H9 (cell line): ENCODE data around the gene KLHL5. TPM values are rescaled to one million over a fixed set of nuclear protein-coding genes. Genes with fewer than 3 reads are reported as not detected.

Source experiments
- DNase-seq: peaks from one replicate; pipeline ENCODE4 v3.0.0-alpha.2; 2017
- H2AFZ ChIP-seq: one replicate; pipeline ENCODE4 v1.6.1; 2013; ENCODE audit warnings: mild to moderate bottlenecking, low read length, control low read depth, moderate library complexity
- H2AK5ac ChIP-seq: 2 replicates; pipeline ENCODE4 v1.6.1; 2013; ENCODE audit warnings: low read length, control low read depth, mixed read lengths; ENCODE audit not compliant: insufficient read length
- H2BK120ac ChIP-seq: one replicate; pipeline ENCODE4 v1.6.1; 2013; ENCODE audit warnings: low read depth, mild to moderate bottlenecking, low read length, control low read depth, inconsistent platforms; ENCODE audit not compliant: poor library complexity, severe bottlenecking
- H2BK12ac ChIP-seq: 2 replicates; pipeline ENCODE4 v1.6.1; 2013; ENCODE audit warnings: low read length, control low read depth, mixed read lengths, low read depth; ENCODE audit not compliant: insufficient read length
- H2BK15ac ChIP-seq: 2 replicates; pipeline ENCODE4 v1.6.1; 2013; ENCODE audit warnings: low read depth, low read length, control low read depth
- H2BK20ac ChIP-seq: one replicate; pipeline ENCODE4 v1.6.1; 2013; ENCODE audit warnings: low read depth, mild to moderate bottlenecking, low read length, control low read depth, inconsistent platforms; ENCODE audit not compliant: poor library complexity, severe bottlenecking
- H2BK5ac ChIP-seq: 2 replicates; pipeline ENCODE4 v1.6.1; 2013; ENCODE audit warnings: low read length, control low read depth, mixed read lengths; ENCODE audit not compliant: insufficient read length
- H3K14ac ChIP-seq: 2 replicates; pipeline ENCODE4 v1.6.1; 2013; ENCODE audit warnings: low read length, control low read depth; ENCODE audit not compliant: insufficient read depth
- H3K18ac ChIP-seq: 2 replicates; pipeline ENCODE4 v1.6.1; 2013; ENCODE audit warnings: low read depth, mild to moderate bottlenecking, mixed read lengths, low read length, control low read depth; ENCODE audit not compliant: insufficient read length
- H3K23ac ChIP-seq: 2 replicates; pipeline ENCODE4 v1.6.1; 2013; ENCODE audit warnings: low read length, control low read depth, mixed read lengths, low read depth; ENCODE audit not compliant: insufficient read length
- H3K23me2 ChIP-seq: 2 replicates; pipeline ENCODE4 v1.6.1; 2013; ENCODE audit warnings: low read depth, mild to moderate bottlenecking, mixed read lengths, low read length, control low read depth; ENCODE audit not compliant: insufficient read length, poor library complexity, severe bottlenecking
- H3K27ac ChIP-seq: 2 replicates; pipeline ENCODE4 v1.5.1; 2013; ENCODE audit warnings: low read length, control low read depth, mixed read lengths, low read depth; ENCODE audit not compliant: insufficient read length
- H3K27me3 ChIP-seq: 2 replicates; pipeline ENCODE4 v1.6.1; 2013; ENCODE audit warnings: low read length, control low read depth, inconsistent platforms; ENCODE audit not compliant: insufficient read depth
- H3K4ac ChIP-seq: 2 replicates; pipeline ENCODE4 v1.6.1; 2013; ENCODE audit warnings: low read depth, mild to moderate bottlenecking, control low read depth, inconsistent platforms, low read length, moderate library complexity
- H3K4me1 ChIP-seq: 2 replicates; pipeline ENCODE4 v1.6.1; 2013; ENCODE audit warnings: low read length, control low read depth, inconsistent platforms; ENCODE audit not compliant: insufficient read depth
- H3K4me2 ChIP-seq: 2 replicates; pipeline ENCODE4 v1.6.1; 2013; ENCODE audit warnings: low read length, control low read depth, mixed read lengths; ENCODE audit not compliant: insufficient read length, insufficient read depth
- H3K56ac ChIP-seq: 2 replicates; pipeline ENCODE4 v1.6.1; 2013; ENCODE audit warnings: low read depth, mild to moderate bottlenecking, mixed read lengths, low read length, control low read depth; ENCODE audit not compliant: insufficient read length
- H3K79me1 ChIP-seq: 2 replicates; pipeline ENCODE4 v1.6.1; 2013; ENCODE audit warnings: low read depth, mild to moderate bottlenecking, moderate library complexity, low read length, control low read depth, inconsistent platforms; ENCODE audit not compliant: insufficient read depth, poor library complexity, severe bottlenecking
- H3K79me2 ChIP-seq: 2 replicates; pipeline ENCODE4 v1.6.1; 2013; ENCODE audit warnings: low read length, control low read depth, inconsistent platforms; ENCODE audit not compliant: insufficient read depth
- H3K9ac ChIP-seq: 2 replicates; pipeline ENCODE4 v1.6.1; 2013; ENCODE audit warnings: low read length, control low read depth, mixed read lengths; ENCODE audit not compliant: insufficient read length; ENCODE audit errors: extremely low read depth
- H3K9me3 ChIP-seq: one replicate; pipeline ENCODE4 v1.6.1; 2013; ENCODE audit warnings: low read depth, low read length, inconsistent platforms; ENCODE audit not compliant: control insufficient read depth
- H3T11ph ChIP-seq: one replicate; pipeline ENCODE4 v1.6.1; 2013; ENCODE audit warnings: mild to moderate bottlenecking, low read length, control low read depth, inconsistent platforms
- H4K20me1 ChIP-seq: one replicate; pipeline ENCODE4 v1.6.1; 2013; ENCODE audit not compliant: control insufficient read depth, insufficient read length, insufficient read depth
- H4K5ac ChIP-seq: 2 replicates; pipeline ENCODE4 v1.6.1; 2013; ENCODE audit warnings: low read depth, mild to moderate bottlenecking, mixed read lengths, low read length, control low read depth; ENCODE audit not compliant: insufficient read length
- H4K8ac ChIP-seq: replicated peaks from 2 replicates; pipeline ENCODE4 v1.6.1; 2013; ENCODE audit warnings: low read length, control low read depth, mixed read lengths, low read depth; ENCODE audit not compliant: insufficient read length
- H4K91ac ChIP-seq: 2 replicates; pipeline ENCODE4 v1.6.1; 2013; ENCODE audit warnings: low read depth, mild to moderate bottlenecking, moderate library complexity, mixed read lengths, low read length, control low read depth; ENCODE audit not compliant: insufficient read length
- H3K27ac Mint-ChIP-seq, 3 experiments: 2 replicates in 2 of 3; 3 replicates in 1 of 3; pipeline ENCODE4 v1.8.0; 2020 to 2021; ENCODE audit warnings: mixed read lengths in 3 of 3, mild to moderate bottlenecking in 1 of 3, moderate library complexity in 1 of 3
- H3K27me3 Mint-ChIP-seq: 2 replicates; pipeline ENCODE4 v1.8.0; 2021; ENCODE audit warnings: low read depth, mild to moderate bottlenecking, moderate library complexity, mixed read lengths
- H3K36me3 Mint-ChIP-seq, 3 experiments: 2 replicates in 2 of 3; 3 replicates in 1 of 3; pipeline ENCODE4 v1.8.0; 2020 to 2021; ENCODE audit warnings: low read depth in 3 of 3, mixed read lengths in 3 of 3; ENCODE audit not compliant: insufficient read depth in 1 of 3
- H3K4me1 Mint-ChIP-seq, 2 experiments: 2 replicates each; pipeline ENCODE4 v1.8.0; 2020; ENCODE audit warnings: mixed read lengths in 2 of 2
- H3K4me3 Mint-ChIP-seq, 2 experiments: 2 replicates in 1 of 2; 3 replicates in 1 of 2; pipeline ENCODE4 v1.8.0; 2020 to 2021; ENCODE audit warnings: mild to moderate bottlenecking in 2 of 2, mixed read lengths in 2 of 2, moderate library complexity in 1 of 2
- H3K9me3 Mint-ChIP-seq, 2 experiments: 2 replicates in 1 of 2; 3 replicates in 1 of 2; pipeline ENCODE4 v1.8.0; 2020; ENCODE audit warnings: mild to moderate bottlenecking in 2 of 2, mixed read lengths in 2 of 2, moderate library complexity in 1 of 2
- WGBS: extraction: QIAGEN DNeasy Blood & Tissue Kit; methylation state at CpG from one replicate; pipeline ENCODE4 v1.1.7; 2013; ENCODE audit warnings: missing lambda C conversion rate, low lambda C conversion rate, mixed read lengths; ENCODE audit not compliant: insufficient read length; ENCODE audit errors: extremely low coverage; 5-methylcytosine and 5-hydroxymethylcytosine counted together
- total RNA-seq: library from RNA; stranded (reverse); gene quantifications from 2 replicates; pipeline ENCODE4 v1.2.1, GENCODE V29; 2021
- TF ChIP-seq, protein P1 (sequence below): fragments of 200-600 bp; sonication (generic); conservative IDR thresholded peaks from 3 replicates; pipeline ENCODE4 v1.8.0; 2021; ENCODE audit warnings: antibody characterized with exemption, mild to moderate bottlenecking

The KLHL5 gene
- total RNA-seq, 1 experiment from 2014 or later = 16.8 TPM

DNA sequence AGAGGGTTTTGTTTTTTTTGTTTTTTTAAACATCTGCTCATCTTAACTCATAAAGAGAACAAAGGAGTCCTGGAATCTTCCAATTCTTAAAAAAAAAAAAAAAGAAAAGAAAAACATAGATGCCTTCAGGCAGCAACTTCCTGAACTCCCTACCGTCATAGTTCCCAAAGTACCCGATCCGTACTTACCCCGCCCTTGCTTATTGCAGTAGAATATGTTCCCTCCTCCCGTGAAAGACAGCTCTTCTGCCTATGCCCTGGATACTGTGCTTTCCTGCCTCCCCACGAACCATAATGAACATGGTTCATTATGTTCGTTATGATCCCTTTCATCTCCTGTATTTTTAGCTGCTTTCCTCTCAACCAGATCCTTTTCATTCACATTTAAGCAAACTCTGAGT lies 40.3 kb downstream of the KLHL5 start:
- Histone ChIP-seq H3K18ac (no peak overlapping the region), H3K23me2 (no peaks in the 10 kb centered on the region), H3K4me1 (no peaks in the 10 kb centered on the region), H2AFZ (no peak overlapping the region), H3K14ac (no peak overlapping the region), H3K79me1 (no peaks in the 10 kb centered on the region), H3K9me3 (no peaks in the 10 kb centered on the region), H3K23ac (no peak overlapping the region), H4K8ac (no peak overlapping the region), H2BK20ac (no peak overlapping the region), H3T11ph (no peak overlapping the region), H3K27ac (no peak overlapping the region), H2BK12ac (no peak overlapping the region), H4K5ac (no peak overlapping the region), H3K4ac (no peak overlapping the region), H2AK5ac (no peak overlapping the region), H3K9ac (no peak overlapping the region), H3K4me2 (no peak overlapping the region), H2BK5ac (no peak overlapping the region), H4K20me1 (no peaks in the 10 kb centered on the region), H3K79me2 (no peaks in the 10 kb centered on the region), H4K91ac (no peak overlapping the region), H2BK120ac (no peak overlapping the region), H3K27me3 (no peaks in the 10 kb centered on the region; the same call in 1 of the 2 replicates), H2BK15ac (no peak overlapping the region), H3K56ac (no peak overlapping the region)
- Mint-ChIP-seq H3K27ac (no peak overlapping the region), H3K4me1 (peaks cover 5 to 6% of the 10 kb centered on the region in 2 experiments), H3K27me3 (no peaks in the 10 kb centered on the region), H3K9me3 (no peaks in the 10 kb centered on the region), H3K4me3 (no peak overlapping the region), H3K36me3 (peaks cover 6 to 14% (median 8%) of the 10 kb centered on the region in 3 experiments)
- TF ChIP-seq, protein P1, sequence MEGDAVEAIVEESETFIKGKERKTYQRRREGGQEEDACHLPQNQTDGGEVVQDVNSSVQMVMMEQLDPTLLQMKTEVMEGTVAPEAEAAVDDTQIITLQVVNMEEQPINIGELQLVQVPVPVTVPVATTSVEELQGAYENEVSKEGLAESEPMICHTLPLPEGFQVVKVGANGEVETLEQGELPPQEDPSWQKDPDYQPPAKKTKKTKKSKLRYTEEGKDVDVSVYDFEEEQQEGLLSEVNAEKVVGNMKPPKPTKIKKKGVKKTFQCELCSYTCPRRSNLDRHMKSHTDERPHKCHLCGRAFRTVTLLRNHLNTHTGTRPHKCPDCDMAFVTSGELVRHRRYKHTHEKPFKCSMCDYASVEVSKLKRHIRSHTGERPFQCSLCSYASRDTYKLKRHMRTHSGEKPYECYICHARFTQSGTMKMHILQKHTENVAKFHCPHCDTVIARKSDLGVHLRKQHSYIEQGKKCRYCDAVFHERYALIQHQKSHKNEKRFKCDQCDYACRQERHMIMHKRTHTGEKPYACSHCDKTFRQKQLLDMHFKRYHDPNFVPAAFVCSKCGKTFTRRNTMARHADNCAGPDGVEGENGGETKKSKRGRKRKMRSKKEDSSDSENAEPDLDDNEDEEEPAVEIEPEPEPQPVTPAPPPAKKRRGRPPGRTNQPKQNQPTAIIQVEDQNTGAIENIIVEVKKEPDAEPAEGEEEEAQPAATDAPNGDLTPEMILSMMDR = no peak
- no CpG with 5 or more reads among the region's 7 CpGs for WGBS
- DNase-seq = no peak
